BJ (cell line): ENCODE results near the gene CLSTN2. TPM values are rescaled to one million over a fixed set of nuclear protein-coding genes. Genes with fewer than 3 reads are reported as not detected.

ENCODE experiments used
- CTCF ChIA-PET: fragments of 350-600 bp; formaldehyde crosslinking; extraction: SDS; loops from one replicate; lab custom pipeline; 2021; ENCODE audit warnings: antibody characterized with exemption, inconsistent platforms; lab: Yijun Ruan, JAX
- POLR2A ChIA-PET: fragments of 300-600 bp; sonication (Branson Sonifier 250); formaldehyde crosslinking; extraction: SDS; loops from one replicate; lab custom pipeline; 2021; ENCODE audit warnings: antibody characterized with exemption; lab: Charles Lee
- DNase-seq: peaks from one replicate; pipeline ENCODE4 v3.0.0-alpha.2; 2011; ENCODE audit warnings: low read depth
- H3K27me3 ChIP-seq: 2 replicates; pipeline ENCODE4 v1.6.0; 2011; ENCODE audit warnings: low read length; ENCODE audit not compliant: control insufficient read depth, insufficient read depth
- H3K36me3 ChIP-seq: 2 replicates; pipeline ENCODE4 v1.5.1; 2011; ENCODE audit warnings: low read length; ENCODE audit not compliant: control insufficient read depth, insufficient read depth
- H3K4me3 ChIP-seq: 2 replicates; pipeline ENCODE4 v1.5.1; 2011; ENCODE audit warnings: low read depth, mild to moderate bottlenecking, control low read depth, low read length
- polyA plus RNA-seq: library from polyadenylated mRNA; depleted of rRNA; stranded (reverse); fragments of >200 nt; gene quantifications from 2 replicates; pipeline ENCODE4 v1.2.3, GENCODE V29; 2011
- TF ChIP-seq, protein P1 (sequence below): IDR thresholded peaks from 2 replicates; pipeline ENCODE4 v1.5.1; 2011; ENCODE audit warnings: low read depth, mild to moderate bottlenecking, control low read depth, inconsistent platforms, low read length, moderate library complexity; ENCODE audit not compliant: insufficient read depth

Gene CLSTN2
- polyA plus RNA-seq, 1 experiment, result 1.8 TPM

DNA sequence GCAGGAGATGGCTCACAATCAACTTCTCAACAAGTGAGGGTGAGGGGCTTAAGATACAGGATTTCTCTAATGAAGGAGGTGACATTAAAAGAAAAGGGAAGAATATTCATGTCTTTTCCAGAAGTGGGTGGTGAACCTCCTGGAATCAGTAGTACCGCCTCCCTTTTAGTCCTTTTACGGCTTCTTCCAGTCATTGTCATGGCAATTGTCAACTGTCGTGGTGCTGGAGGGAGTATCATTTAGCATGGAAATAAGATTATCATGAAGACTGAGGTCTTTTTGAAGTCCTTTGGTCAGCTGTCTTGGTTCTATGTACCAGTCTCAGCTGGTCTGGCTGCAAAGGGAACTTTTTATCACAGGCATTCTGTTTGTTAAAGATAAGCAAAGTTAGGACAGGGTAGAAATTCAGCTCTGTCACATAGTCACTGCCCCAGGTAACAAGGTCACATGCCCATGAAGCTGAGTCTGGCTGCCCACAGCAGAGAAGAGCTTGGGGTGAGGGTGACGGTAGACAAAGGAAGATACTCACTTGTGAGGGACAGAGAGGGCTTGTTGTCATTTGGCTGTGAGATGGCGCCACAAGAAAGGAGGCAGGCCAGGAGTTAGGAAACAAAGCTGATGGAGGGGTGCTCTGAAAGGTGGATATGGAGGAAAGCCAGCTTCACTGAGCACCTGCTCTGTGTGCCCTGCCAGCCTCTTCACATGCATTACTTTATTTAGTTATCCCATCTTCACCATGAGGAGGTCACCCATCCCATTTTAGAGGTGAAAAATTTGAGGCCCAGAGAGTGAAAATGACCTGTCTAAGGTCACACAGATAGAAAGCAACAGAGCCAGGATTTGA is 514.6 kb downstream of the CLSTN2 start:
- DNase-seq, result no peak
- CTCF ChIA-PET, result no interaction called here
- Histone ChIP-seq H3K36me3 (no peaks in the 10 kb centered on the region), H3K27me3 (no peaks in the 10 kb centered on the region), H3K4me3 (no peak overlapping the region)
- POLR2A ChIA-PET, result no interaction called here
- TF ChIP-seq, protein P1, sequence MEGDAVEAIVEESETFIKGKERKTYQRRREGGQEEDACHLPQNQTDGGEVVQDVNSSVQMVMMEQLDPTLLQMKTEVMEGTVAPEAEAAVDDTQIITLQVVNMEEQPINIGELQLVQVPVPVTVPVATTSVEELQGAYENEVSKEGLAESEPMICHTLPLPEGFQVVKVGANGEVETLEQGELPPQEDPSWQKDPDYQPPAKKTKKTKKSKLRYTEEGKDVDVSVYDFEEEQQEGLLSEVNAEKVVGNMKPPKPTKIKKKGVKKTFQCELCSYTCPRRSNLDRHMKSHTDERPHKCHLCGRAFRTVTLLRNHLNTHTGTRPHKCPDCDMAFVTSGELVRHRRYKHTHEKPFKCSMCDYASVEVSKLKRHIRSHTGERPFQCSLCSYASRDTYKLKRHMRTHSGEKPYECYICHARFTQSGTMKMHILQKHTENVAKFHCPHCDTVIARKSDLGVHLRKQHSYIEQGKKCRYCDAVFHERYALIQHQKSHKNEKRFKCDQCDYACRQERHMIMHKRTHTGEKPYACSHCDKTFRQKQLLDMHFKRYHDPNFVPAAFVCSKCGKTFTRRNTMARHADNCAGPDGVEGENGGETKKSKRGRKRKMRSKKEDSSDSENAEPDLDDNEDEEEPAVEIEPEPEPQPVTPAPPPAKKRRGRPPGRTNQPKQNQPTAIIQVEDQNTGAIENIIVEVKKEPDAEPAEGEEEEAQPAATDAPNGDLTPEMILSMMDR, result no peak

DNA sequence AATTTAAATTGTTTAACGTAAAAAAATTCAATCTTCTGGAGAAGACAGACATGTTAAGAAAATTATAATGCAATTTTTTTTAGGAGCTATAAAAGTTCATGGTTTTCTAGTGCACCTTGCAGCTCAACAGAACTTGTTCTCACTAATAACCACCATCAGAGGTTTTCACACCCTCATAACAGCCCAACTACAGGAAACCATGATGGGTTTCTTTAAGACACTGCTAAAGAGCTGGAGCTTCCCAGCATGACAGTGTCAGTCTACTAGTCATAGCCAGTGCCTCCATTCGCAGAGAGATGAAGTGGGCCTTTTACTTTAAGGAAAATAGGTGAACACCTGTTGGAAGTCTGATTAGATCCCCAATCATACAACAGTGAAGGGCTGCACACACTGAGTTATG is 518.8 kb downstream of the CLSTN2 start:
- DNase-seq, result no peak
- POLR2A ChIA-PET, result no interaction called here
- CTCF ChIA-PET, result interaction anchor here (1.0 kb wide), 1 partner anchor 296 kb away, joined by 3 read pairs; no protein-coding TSS in a partner anchor
- Histone ChIP-seq H3K27me3 (no peaks in the 10 kb centered on the region), H3K36me3 (no peaks in the 10 kb centered on the region), H3K4me3 (no peak overlapping the region)
- TF ChIP-seq, protein P1, result no peak

DNA sequence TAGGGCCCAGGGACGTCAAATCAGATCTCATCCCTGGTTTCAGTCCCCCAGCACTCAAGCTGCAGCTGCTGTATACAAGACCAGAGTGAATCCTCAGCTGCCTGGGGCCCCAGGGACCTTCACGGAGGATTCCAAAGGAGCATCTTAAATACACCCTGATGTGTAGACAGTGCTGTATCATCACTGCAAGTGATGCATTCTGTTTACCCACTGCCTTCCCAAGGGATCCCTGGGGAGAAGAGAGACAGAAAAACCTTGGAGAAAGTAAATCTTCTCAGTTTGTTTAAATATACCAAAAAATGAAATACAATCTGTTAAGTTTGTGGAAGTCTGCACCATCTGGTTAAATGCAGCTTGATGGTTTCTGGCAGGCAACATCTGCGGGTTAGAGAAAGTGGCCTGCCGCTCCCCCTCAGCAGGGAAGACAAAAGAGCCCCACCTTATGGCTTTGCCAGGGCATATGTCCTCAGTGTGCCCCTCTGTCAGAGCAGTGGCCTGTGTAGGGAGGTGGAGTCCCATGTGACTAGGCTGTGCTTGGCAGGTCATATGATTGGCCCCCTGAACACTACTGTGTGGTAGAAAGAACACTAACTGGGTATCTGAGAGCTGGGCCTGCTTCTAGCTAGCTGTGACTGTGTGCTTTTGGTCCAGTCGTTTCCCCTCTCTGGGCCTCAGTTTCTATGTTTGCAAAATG is 520.7 kb downstream of the CLSTN2 start:
- TF ChIP-seq, protein P1, result no peak
- Histone ChIP-seq H3K4me3 (no peak overlapping the region), H3K36me3 (no peaks in the 10 kb centered on the region), H3K27me3 (no peaks in the 10 kb centered on the region)
- ChIA-PET CTCF (no interaction called here), POLR2A (no interaction called here)
- DNase-seq, result no peak

DNA sequence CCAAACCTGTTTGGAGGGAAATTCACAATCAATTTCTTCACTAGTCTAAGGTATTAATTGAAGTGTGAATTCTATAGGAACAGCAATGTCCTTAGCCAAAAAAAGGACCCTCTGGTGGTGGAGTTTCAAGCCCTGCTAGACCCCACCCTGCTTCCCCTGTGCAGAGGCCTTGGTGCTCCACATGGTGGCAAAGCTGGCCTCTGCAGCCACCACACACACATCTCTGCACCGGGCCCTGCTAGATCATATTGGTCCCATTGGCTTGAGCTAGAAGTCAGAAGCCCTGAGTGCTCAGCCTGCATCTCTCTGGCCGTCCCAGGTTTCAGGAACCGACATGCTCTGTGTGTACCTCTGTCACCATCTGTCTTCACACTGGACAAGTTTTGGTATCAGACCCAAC is 522.0 kb downstream of the CLSTN2 start:
- Histone ChIP-seq H3K4me3 (no peak overlapping the region), H3K36me3 (no peaks in the 10 kb centered on the region), H3K27me3 (no peaks in the 10 kb centered on the region)
- ChIA-PET POLR2A (no interaction called here), CTCF (no interaction called here)
- TF ChIP-seq, protein P1, result no peak
- no peak for DNase-seq

DNA sequence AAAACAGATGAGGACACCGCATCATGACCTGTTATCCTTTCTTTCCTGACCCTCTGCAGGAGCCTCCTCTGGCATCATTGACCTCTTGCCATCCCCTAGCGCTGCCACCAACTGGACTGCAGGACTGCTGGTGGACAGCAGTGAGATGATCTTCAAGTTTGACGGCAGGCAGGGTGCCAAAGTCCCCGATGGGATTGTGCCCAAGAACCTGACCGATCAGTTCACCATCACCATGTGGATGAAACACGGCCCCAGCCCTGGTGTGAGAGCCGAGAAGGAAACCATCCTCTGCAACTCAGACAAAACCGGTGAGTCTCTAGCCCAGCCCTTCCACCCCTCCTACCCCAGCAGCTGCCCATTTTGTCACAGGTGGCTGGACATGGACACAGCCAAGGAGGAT is 524.5 kb downstream of the CLSTN2 start:
- CTCF ChIA-PET, result no interaction called here
- POLR2A ChIA-PET, result no interaction called here
- no peaks in the 10 kb centered on the region for H3K27me3 ChIP-seq

More for the DNA sequence above, 524.5 kb downstream of the CLSTN2 start:
- TF ChIP-seq, protein P1, result no peak
- no peak for DNase-seq
- Histone ChIP-seq H3K36me3 (no peaks in the 10 kb centered on the region), H3K4me3 (no peak overlapping the region)
